WI38 (cell line): Measurements from ENCODE around the gene UVSSA.

Experiments
- H3K4me3 ChIP-seq: 2 replicates; pipeline ENCODE4 v1.5.1; 2011; ENCODE audit warnings: low read depth, mild to moderate bottlenecking, control low read depth, low read length
- TF ChIP-seq, protein P1 (sequence below): IDR thresholded peaks from 2 replicates; pipeline ENCODE4 v1.5.1; 2012; ENCODE audit warnings: low read depth, mild to moderate bottlenecking, control low read depth, low read length

Gene UVSSA

DNA sequence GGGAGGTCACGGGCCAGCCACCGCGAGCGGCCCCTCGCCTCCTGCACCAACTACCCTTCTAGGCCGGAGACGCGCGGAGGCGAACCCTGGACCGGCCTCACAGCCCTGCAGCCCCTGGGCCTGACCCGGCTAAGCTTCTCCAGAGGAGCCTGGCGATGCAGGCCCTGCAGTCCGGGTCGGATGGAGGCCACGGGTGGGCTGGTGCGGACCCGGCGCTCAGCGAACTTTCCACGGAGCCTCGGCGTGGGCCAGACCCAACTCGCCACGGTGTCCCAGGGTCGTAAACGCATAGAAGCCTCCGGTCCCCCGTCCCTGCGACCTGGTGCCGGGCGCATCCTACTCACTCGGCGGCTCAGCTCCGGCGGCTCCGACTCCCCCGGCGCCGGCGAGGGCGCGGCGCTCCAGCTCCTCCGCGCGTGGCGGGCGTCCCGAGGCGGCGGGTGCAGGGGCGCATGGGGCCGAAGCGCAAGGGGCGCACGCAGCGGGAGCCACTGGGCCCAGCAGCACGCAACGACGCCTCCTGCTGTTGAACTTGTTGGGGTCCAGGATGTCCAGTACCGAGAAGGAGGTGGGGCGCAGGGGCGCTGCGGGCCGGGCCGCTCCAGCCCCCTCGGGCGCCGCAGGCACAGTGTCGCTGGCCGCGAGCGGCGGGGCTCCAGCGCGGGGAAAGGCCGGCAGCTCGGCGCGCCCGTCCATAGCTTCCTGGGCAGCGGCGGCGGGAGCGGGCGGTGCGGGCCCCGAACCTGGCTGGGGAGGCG is 58.8 kb downstream of the UVSSA start:
- no peak overlapping the region for H3K4me3 ChIP-seq
- TF ChIP-seq, protein P1, sequence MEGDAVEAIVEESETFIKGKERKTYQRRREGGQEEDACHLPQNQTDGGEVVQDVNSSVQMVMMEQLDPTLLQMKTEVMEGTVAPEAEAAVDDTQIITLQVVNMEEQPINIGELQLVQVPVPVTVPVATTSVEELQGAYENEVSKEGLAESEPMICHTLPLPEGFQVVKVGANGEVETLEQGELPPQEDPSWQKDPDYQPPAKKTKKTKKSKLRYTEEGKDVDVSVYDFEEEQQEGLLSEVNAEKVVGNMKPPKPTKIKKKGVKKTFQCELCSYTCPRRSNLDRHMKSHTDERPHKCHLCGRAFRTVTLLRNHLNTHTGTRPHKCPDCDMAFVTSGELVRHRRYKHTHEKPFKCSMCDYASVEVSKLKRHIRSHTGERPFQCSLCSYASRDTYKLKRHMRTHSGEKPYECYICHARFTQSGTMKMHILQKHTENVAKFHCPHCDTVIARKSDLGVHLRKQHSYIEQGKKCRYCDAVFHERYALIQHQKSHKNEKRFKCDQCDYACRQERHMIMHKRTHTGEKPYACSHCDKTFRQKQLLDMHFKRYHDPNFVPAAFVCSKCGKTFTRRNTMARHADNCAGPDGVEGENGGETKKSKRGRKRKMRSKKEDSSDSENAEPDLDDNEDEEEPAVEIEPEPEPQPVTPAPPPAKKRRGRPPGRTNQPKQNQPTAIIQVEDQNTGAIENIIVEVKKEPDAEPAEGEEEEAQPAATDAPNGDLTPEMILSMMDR = no peak

DNA sequence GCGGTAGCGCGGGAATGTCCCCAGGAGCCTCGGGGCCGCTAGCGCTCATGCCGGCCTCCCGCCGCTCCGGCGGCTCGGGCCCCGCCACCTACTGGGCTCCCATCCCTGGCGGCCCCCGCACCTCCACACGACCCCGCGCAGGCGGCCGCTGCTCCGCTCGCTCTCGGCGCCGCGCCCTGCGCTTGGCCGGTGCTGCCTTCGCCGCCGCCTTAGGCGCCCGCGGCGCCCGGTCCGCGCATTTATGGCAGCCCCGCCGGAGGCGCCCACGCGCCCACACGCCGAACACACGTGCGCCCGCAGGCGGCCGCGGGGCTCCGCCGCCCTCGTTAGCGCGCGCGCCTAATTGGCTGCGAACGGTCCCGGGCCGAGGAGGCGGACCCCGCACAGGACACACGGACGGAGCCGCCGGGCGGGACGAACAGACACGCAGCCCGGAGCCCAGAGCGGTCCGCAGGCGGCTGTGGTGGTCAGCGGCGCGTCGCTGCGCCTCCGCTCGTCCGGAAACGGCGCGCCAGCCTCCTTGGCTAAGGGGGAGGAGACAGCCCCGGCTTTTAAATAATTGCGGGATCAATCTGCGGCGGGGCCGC is 59.5 kb downstream of the UVSSA start, which contains the start of gene NKX1-1:
TSS of gene NKX1-1 (minus strand) at position 49 of the 587 bp plus-strand sequence. CDS start at position 49, 0 bp downstream.
- H3K4me3 ChIP-seq = no peak within 1 kb of the TSS
- TF ChIP-seq, protein P1 = no peak

DNA sequence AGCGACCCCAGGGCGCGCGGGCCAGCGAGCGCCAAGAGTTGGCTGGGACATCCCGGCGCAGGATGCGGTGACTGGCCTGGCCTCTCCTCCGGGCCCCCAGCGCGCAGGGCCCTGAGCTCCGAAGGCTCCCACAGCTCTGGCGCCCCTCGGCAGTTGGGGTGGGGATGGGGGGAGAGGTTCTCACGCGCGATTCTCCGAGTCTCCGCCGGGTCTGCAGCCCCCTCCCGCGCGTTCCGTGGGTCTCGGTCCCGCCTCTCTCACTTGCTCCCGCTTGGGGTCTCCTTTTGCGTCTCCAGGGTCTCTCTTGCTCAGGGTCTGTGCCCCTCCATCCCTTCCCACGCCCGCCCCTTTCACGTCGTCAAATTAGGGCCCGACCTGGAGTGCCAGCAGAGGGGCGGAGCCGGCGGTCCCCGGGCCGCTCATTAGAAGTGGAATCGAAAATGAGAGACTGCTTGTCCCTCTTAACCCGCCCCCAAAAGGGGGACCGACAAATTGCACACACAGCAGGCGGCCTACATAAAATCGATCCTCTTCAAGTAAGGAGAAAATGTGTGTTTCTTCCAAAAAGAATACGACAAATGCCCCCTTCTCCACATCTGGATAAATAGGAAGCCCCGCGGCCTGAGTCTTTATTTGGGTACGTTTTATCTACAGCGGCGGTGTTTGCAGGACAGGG is 60.1 kb downstream of the UVSSA start:
- no peak overlapping the region for H3K4me3 ChIP-seq
- TF ChIP-seq, protein P1 = no peak

DNA sequence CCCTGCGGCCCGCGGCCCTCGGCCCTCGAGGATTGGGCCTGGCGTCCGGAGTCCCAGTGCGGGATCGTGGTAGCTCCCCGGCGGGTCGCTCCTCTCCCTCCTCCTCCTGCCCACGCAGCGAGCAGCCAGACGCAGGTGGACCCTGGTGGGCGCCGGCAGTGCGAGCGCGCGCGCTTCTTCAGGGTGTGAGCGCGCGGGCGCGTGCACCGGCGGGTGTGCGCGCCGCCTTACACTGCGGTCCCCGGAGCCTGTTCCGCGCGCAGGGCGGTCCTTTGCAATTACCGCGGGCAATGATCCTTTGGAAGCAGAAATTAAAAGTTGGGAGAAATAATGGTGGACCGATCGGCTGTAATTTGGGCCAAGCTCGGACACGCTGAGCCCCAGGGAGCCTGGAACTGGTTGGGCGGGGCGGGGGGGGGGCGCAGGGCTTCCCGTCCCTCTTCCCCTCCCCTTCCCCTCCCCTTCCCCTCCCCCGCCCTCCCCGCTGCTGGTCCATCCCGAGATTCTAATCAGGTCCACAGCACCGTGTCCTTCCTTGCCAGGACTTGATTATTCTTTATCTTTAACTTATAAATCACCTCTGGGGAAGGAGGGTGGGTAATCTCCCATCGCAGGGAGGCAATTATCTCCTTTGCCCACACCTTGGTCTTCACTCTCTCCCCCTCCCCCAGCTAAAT is 60.8 kb downstream of the UVSSA start:
- H3K4me3 ChIP-seq = no peak overlapping the region
- TF ChIP-seq, protein P1 = no peak

DNA sequence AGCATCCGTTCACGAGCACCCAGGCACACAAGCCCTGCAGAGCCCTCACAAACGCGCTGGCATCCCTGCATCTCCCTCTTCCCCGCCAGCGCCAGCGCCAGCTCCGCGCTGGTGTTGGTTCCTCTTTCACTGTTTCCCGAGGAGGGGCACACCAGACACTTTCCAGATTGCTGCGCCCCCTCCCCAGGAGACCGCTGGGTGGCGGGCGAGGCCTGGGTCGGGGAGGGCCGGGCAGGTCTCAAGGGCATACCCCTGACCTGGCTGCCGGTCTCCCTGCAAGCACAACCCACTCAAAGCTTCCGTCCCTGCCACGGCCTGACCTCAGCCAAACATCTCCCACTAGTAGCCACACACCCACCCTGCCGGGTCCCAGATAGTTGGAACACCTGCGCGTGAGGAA is 61.4 kb downstream of the UVSSA start:
- TF ChIP-seq, protein P1 = no peak

DNA sequence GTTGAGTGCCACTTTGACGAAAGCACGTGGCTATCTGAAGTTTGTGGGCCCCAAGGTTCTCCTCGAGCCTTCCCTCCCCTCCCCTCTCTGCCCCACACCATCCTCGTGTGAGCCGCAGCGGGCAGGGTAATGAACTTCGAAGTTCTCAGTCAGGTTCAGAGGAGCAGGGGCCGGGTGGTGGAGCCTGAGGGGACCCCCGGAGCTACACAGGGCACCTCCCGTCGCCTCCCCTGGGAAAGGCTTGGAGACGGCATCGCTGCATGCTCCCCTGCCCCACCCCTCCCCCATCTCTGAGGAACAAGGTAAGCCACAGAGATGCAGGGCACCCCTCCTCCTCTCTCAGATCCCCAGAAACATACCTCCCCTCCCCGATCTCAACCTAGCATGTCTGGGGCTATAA is 62.1 kb downstream of the UVSSA start:
- H3K4me3 ChIP-seq = no peak overlapping the region
- TF ChIP-seq, protein P1 = no peak

More for the DNA sequence above, 61.4 kb downstream of the UVSSA start:
- H3K4me3 ChIP-seq = no peak overlapping the region
